K562 (cell line): Measurements from ENCODE around the gene TRIM2. TPM values are rescaled to one million over a fixed set of nuclear protein-coding genes. Genes with fewer than 3 reads are reported as not detected.

Source experiments
- ATAC-seq: fragments of 200-7000 bp; cut with Tn5 transposase; 3 replicates; pipeline ENCODE4 v1.9.1; 2020; ENCODE audit warnings: moderate library complexity
- BruUV-seq: library from RNA; stranded (reverse); fragments of 400-500 nt; replicated peaks from 2 replicates; lab custom pipeline; 2021; lab: Mats Ljungman, UMichigan
- CTCF ChIA-PET: fragments of 300-600 bp; formaldehyde crosslinking; extraction: SDS; loops from one replicate; lab custom pipeline; 2021; ENCODE audit warnings: low intra/inter-chr PET ratio; lab: Yijun Ruan, JAX
- POLR2A ChIA-PET: fragments of 300-600, 350-650 bp; sonication (Branson Sonifier 250); formaldehyde crosslinking; extraction: SDS; loops from one replicate; lab custom pipeline; 2021; ENCODE audit warnings: antibody characterized with exemption, inconsistent platforms; lab: Yijun Ruan, JAX
- DNase-seq, 4 experiments: peaks; one replicate each; pipeline versions ENCODE4 v3.0.0 to v3.0.0-alpha.2; 2011 to 2018; ENCODE audit warnings: low spot score in 3 of 4, mixed read lengths in 3 of 4; ENCODE audit errors: extremely low read depth in 1 of 4
- FAIRE-seq: peaks from 2 replicates; lab custom pipeline; 2011; peaks lifted over from hg19 to GRCh38; lab: Jason Lieb, UNC
- H2AFZ ChIP-seq: 2 replicates; pipeline ENCODE4 v1.6.0; 2011; ENCODE audit warnings: low read depth, low read length, control low read depth, inconsistent platforms
- H3K27ac ChIP-seq: fragments of 200-600 bp; 3 replicates; pipeline ENCODE4 v1.8.0; 2011; ENCODE audit warnings: low read depth, mild to moderate bottlenecking, control low read depth, inconsistent platforms, low read length, moderate library complexity, mixed read lengths; ENCODE audit errors: extremely low read depth
- H3K27me3 ChIP-seq, 2 experiments: fragments of 300-600 bp in 1 of 2; 2 replicates in 1 of 2; 3 replicates in 1 of 2; pipeline versions ENCODE4 v1.6.0 to v1.8.0; 2011; ENCODE audit warnings: inconsistent platforms in 2 of 2, low read length in 2 of 2, mild to moderate bottlenecking in 1 of 2, mixed read lengths in 1 of 2, moderate library complexity in 1 of 2; ENCODE audit not compliant: control insufficient read depth in 2 of 2, insufficient read depth in 2 of 2
- H3K36me3 ChIP-seq: fragments of 300-600 bp; 3 replicates; pipeline ENCODE4 v1.8.0; 2011; ENCODE audit warnings: mild to moderate bottlenecking, low read length, inconsistent platforms; ENCODE audit not compliant: control insufficient read depth, insufficient read depth
- H3K4me1 ChIP-seq, 2 experiments: fragments of 200-600 bp in 1 of 2; replicated peaks in 1 of 2; 2 replicates in 1 of 2; 3 replicates in 1 of 2; pipeline versions ENCODE4 v1.5.1 to v1.8.0; 2011; ENCODE audit warnings: inconsistent platforms in 2 of 2, low read length in 2 of 2, mild to moderate bottlenecking in 1 of 2, mixed read lengths in 1 of 2, moderate library complexity in 1 of 2; ENCODE audit not compliant: control insufficient read depth in 2 of 2, insufficient read depth in 2 of 2
- H3K4me2 ChIP-seq: 2 replicates; pipeline ENCODE4 v1.6.1; 2011; ENCODE audit warnings: low read length, control low read depth, inconsistent platforms, mixed read lengths; ENCODE audit not compliant: insufficient read depth
- H3K4me3 ChIP-seq: fragments of 200-600 bp; sonication (generic), shearing (Covaris generic); 2 replicates; pipeline ENCODE4 v1.5.1; 2016; ENCODE audit warnings: control low read depth, inconsistent platforms
- H3K79me2 ChIP-seq: fragments of 200-600 bp; 3 replicates; pipeline ENCODE4 v1.8.0; 2011; ENCODE audit warnings: low read length, inconsistent platforms; ENCODE audit not compliant: control insufficient read depth, insufficient read depth
- H3K9ac ChIP-seq, 2 experiments: 2 replicates each; pipeline versions ENCODE4 v1.6.0 to v1.6.1; 2011; ENCODE audit warnings: low read depth in 2 of 2, low read length in 2 of 2, control low read depth in 1 of 2, inconsistent platforms in 1 of 2, mild to moderate bottlenecking in 1 of 2, mixed read lengths in 1 of 2; ENCODE audit not compliant: insufficient read depth in 1 of 2
- H3K9me1 ChIP-seq: one replicate; pipeline ENCODE4 v1.6.0; 2011; ENCODE audit warnings: inconsistent platforms, mild to moderate bottlenecking, low read length, moderate library complexity; ENCODE audit not compliant: control insufficient read depth, insufficient read depth
- H3K9me3 ChIP-seq: replicated peaks from 2 replicates; pipeline ENCODE4 v1.5.1; 2011; ENCODE audit warnings: low read depth, low read length, inconsistent platforms; ENCODE audit not compliant: control insufficient read depth, insufficient read depth
- H4K20me1 ChIP-seq: replicated peaks from 2 replicates; pipeline ENCODE4 v1.6.1; 2011; ENCODE audit warnings: low read length, inconsistent platforms, mixed read lengths; ENCODE audit not compliant: control insufficient read depth, insufficient read depth
- DLX4 ChIP-seq: fragments of 250-450 bp; sonication (Bioruptor Pico); IDR thresholded peaks from 2 replicates; pipeline ENCODE4 v1.6.1; 2021; ENCODE audit warnings: mild to moderate bottlenecking
- E2F4 ChIP-seq: sonication (generic); formaldehyde crosslinking; IDR thresholded peaks from 2 replicates; pipeline ENCODE4 v1.8.0; 2022; ENCODE audit warnings: mild to moderate bottlenecking, low read depth, missing genetic modification reagents
- GABPB2 ChIP-seq: fragments of 250-450 bp; sonication (Bioruptor Pico); conservative IDR thresholded peaks from 2 replicates; pipeline ENCODE4 v1.5.1; 2021; ENCODE audit warnings: mild to moderate bottlenecking
- GTF3C2 ChIP-seq: IDR thresholded peaks from 3 replicates; pipeline ENCODE4 v1.6.1; 2011; ENCODE audit warnings: borderline replicate concordance, mild to moderate bottlenecking, moderate library complexity; ENCODE audit not compliant: insufficient read length; ENCODE audit errors: extremely low read depth
- HES1 ChIP-seq: fragments of 450-650 bp; IDR thresholded peaks from 2 replicates; pipeline ENCODE4 v1.6.1; 2016; ENCODE audit warnings: low read depth, mild to moderate bottlenecking, moderate library complexity
- RBFOX2 ChIP-seq: fragments of 200-400 bp; formaldehyde crosslinking; IDR thresholded peaks from 2 replicates; pipeline ENCODE4 v1.6.1; 2017; ENCODE audit warnings: low read depth, mild to moderate bottlenecking, low read length, moderate library complexity
- SNRNP70 ChIP-seq: fragments of 200-400 bp; formaldehyde crosslinking; optimal IDR thresholded peaks from 2 replicates; pipeline ENCODE3; 2017; ENCODE audit warnings: low read depth, low read length
- SPI1 ChIP-seq: IDR thresholded peaks from 2 replicates; pipeline ENCODE4 v1.6.1; 2011; ENCODE audit warnings: low read depth, low read length, control low read depth, borderline replicate concordance
- TFAP4 ChIP-seq: sonication (generic); formaldehyde crosslinking; IDR thresholded peaks from 2 replicates; pipeline ENCODE4 v1.8.0; 2022; ENCODE audit warnings: missing genetic modification reagents, mild to moderate bottlenecking, moderate library complexity, borderline replicate concordance
- TSC22D4 ChIP-seq: fragments of 450-650 bp; IDR thresholded peaks from 2 replicates; pipeline ENCODE4 v1.6.1; 2016; ENCODE audit warnings: missing genetic modification characterization, missing biosample characterization, control low read depth
- VEZF1 ChIP-seq: fragments of 200-800 bp; sonication (Bioruptor generic); IDR thresholded peaks from 2 replicates; pipeline ENCODE4 v1.6.1; 2017; ENCODE audit warnings: missing genetic modification characterization, missing compliant biosample characterization
- ZNF174 ChIP-seq: fragments of 250-450 bp; sonication (Bioruptor Pico); IDR thresholded peaks from 2 replicates; pipeline ENCODE4 v1.4.0; 2020; ENCODE audit warnings: mild to moderate bottlenecking
- ZNF197 ChIP-seq: fragments of 200-800 bp; sonication (Bioruptor generic); IDR thresholded peaks from 2 replicates; pipeline ENCODE4 v1.6.1; 2016; ENCODE audit warnings: low read depth, missing genetic modification characterization, missing compliant biosample characterization
- ZNF347 ChIP-seq: fragments of 450-650 bp; formaldehyde crosslinking; IDR thresholded peaks from 2 replicates; pipeline ENCODE4 v1.4.0; 2020; ENCODE audit warnings: low read depth, mild to moderate bottlenecking, moderate library complexity
- WGBS: fragments of 100-300 bp; shearing (Covaris generic); methylation state at CpG from one replicate; pipeline ENCODE4 v1.1.6; 2016; ENCODE audit warnings: low coverage, mixed read lengths; ENCODE audit not compliant: insufficient coverage; ENCODE audit errors: missing lambda C conversion rate; 5-methylcytosine and 5-hydroxymethylcytosine counted together
- in situ Hi-C: fragments of 300-500 bp; cut with MboI; formaldehyde crosslinking; loops from 4 replicates; pipeline ENCODE4 v1.15.0; 2018; ENCODE audit warnings: inconsistent platforms, mixed read lengths
- intact Hi-C: fragments of 100-400 bp; cut with micrococcal nuclease; formaldehyde crosslinking; loops from 2 replicates; pipeline ENCODE4 v1.14.2; 2022
- polyA plus RNA-seq, 8 experiments: library from polyadenylated mRNA; depleted of rRNA in 4 of 8; stranded (reverse) in 5 of 8; unstranded in 3 of 8; fragments of >200 nt; fragmentation: Nextera tagmentation in 2 of 8; fragmentation: Illumina TruSeq in 1 of 8; extraction: Ambion mirVana in 2 of 8; extraction: Trizol in 1 of 8; gene quantifications; 2 replicates each; pipeline versions ENCODE4 v1.2.1 to v1.2.3, GENCODE V29; 2011 to 2014; ENCODE audit warnings: inconsistent platforms in 1 of 8, missing spikeins in 1 of 8
- total RNA-seq, 7 experiments: library from RNA; depleted of rRNA in 6 of 7; stranded (reverse); fragments of >200 nt in 6 of 7; fragmentation: Illumina TruSeq in 2 of 7; extraction: Trizol in 2 of 7; gene quantifications; 2 replicates each; pipeline versions ENCODE4 v1.2.1 to v1.2.3, GENCODE V29; 2011 to 2021; ENCODE audit warnings: low replicate concordance in 1 of 7

TRIM2 gene
- total and polyA plus RNA-seq, 9 of the 15 experiments (the other 6 are each of a cell fraction or from before 2014, with no cell fraction given): 0.01 to 0.41 (median 0.13) TPM; not detected in 1

- Histone ChIP-seq H3K79me2 (no peaks in the 10 kb centered on the region), H3K4me3 (no peak overlapping the region), H3K4me2 (no peak overlapping the region), H3K9me1 (no peaks in the 10 kb centered on the region), H3K9ac (no peak overlapping the region), H3K36me3 (no peaks in the 10 kb centered on the region), H4K20me1 (no peaks in the 10 kb centered on the region), H3K4me1 (peaks cover 0 to 7% of the 10 kb centered on the region in 2 experiments; a peak in 3 of 5 replicates), H3K27ac (no peak overlapping the region), H3K27me3 (peaks cover 29 to 39% of the 10 kb centered on the region in 2 experiments), H2AFZ (no peak overlapping the region), H3K9me3 (no peaks in the 10 kb centered on the region)
- POLR2A ChIA-PET: no interaction called here
- WGBS: 2% methylated on average over 7 of the region's 7 CpGs
- intact Hi-C loops (no loop called here), in situ Hi-C loops (no loop called here)
- DNase-seq (no peak), FAIRE-seq (no peak), ATAC-seq (no peak)
- CTCF ChIA-PET: no interaction called here
- no TSS peak for BruUV-seq
- TF ChIP-seq TSC22D4 (tag) (no peak), HES1 (no peak), ZNF197 (CRISPR knock-in tag) (no peak), DLX4 (CRISPR knock-in tag) (no peak), VEZF1 (CRISPR knock-in tag) (no peak), ZNF174 (CRISPR knock-in tag) (no peak), SNRNP70 (no peak), TFAP4 (CRISPR knock-in tag) (no peak), SPI1 (no peak), ZNF347 (CRISPR knock-in tag) (no peak), RBFOX2 (no peak), E2F4 (CRISPR knock-in tag) (no peak), GTF3C2 (no peak), GABPB2 (CRISPR knock-in tag) (no peak)
Observed at GRCh38 chr4:153227469-153228075, 23.3 kb downstream of the TRIM2 start.
